Measurements from ENCODE around the gene FBXO44.
A peak's percentile ranks its signal among the peaks of the same experiment; 100 is the strongest.

DNA sequence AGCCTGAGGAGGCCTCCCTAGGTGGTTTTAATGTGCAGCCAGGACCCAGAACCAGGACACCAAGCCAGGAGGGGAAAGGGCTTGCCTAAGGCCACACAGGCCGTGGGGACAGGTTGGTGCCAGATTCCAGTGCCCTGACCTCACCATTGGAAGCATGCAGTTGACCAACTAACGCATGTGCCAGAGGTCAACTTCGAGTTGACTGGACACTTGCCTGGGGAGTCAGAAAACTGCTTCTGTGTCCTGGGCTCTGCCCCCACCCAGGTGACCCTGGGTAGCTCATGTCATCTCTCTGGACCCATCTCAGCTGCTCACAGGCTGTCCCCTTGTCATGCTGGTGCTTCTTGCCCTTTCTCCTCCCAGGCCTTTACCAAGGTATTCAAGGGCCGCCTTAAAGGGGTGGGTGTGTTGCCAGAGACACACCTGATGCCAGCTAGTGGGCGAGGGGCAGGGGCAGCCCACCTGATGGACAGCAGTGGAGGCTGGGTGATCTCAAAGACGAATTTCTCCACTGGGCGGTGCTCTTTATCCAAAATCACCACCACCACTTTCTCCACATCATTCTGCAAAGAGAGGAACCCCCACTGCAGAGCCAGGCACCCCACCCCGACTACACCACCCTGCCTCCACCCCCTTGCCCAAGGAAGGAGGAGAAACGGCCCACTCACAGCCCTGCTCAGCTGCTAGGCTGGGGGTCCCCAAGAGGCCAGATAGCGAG, 21.9 kb downstream of the FBXO44 start:
- TF ChIP-seq CTCF (IDR thresholded peaks at IDR 0.05; ENCODE audit: low read depth, low read length, poor library complexity, severe bottlenecking) (peak; percentile 21), EZH2phosphoT487 (IDR thresholded peaks at IDR 0.05; ENCODE audit: borderline replicate concordance, low read length) (no peak)

Data from DOHH2 (cell line).